GM21619 (cell line): Measurements from ENCODE around the gene B3GALT4.
"Not testable (repeated sequence)": the region's sequence is repeated elsewhere in the genome, so short reads cannot be mapped to it uniquely, and the experiment has no call there.

Experiments
- ATAC-seq: cut with Tn5 transposase; IDR thresholded peaks from one replicate; pipeline ENCODE4 v1.9.1; 2021; ENCODE audit not compliant: unreplicated experiment

B3GALT4 gene

GRCh38 chr6:33271468-33272274, 5.3 kb upstream of the B3GALT4 start, which contains the start of the genes RPS18 and VPS52:
Gene RPS18 (plus strand): TSS chr6:33272075. CDS start chr6:33272120, 45 bp downstream.
Gene VPS52 (minus strand): TSS chr6:33271876. CDS start chr6:33271675, 201 bp downstream.
- peak; percentile 70 for ATAC-seq

- no peak for ATAC-seq
These were observed 4.4 kb upstream of the B3GALT4 start for GRCh38 chr6:33272275-33273128.

GRCh38 chr6:33273129-33273923, 3.6 kb upstream of the B3GALT4 start:
- no peak for ATAC-seq

GRCh38 chr6:33273924-33274902, 2.7 kb upstream of the B3GALT4 start:
- ATAC-seq: no peak

- not testable (repeated sequence) for ATAC-seq
These were observed 935 bp upstream of the B3GALT4 start for GRCh38 chr6:33275795-33276580.

- ATAC-seq: no peak
These were observed 401 bp upstream of the B3GALT4 start for GRCh38 chr6:33276581-33276863.

- ATAC-seq: no peak
These were observed 904 bp downstream of the B3GALT4 start for GRCh38 chr6:33277663-33278391.

- no peak for ATAC-seq
These were observed 1.4 kb downstream of the B3GALT4 start for GRCh38 chr6:33278392-33278741.

- no peak for ATAC-seq
These were observed 1.9 kb downstream of the B3GALT4 start for GRCh38 chr6:33278810-33279209.

GRCh38 chr6:33279257-33279695, 2.4 kb downstream of the B3GALT4 start:
- ATAC-seq: no peak

- no peak for ATAC-seq
These were observed 3.1 kb downstream of the B3GALT4 start for GRCh38 chr6:33279971-33280511.

GRCh38 chr6:33280539-33280938, 3.6 kb downstream of the B3GALT4 start:
- ATAC-seq: no peak

- ATAC-seq: not testable (repeated sequence)
These were observed 8.3 kb downstream of the B3GALT4 start for GRCh38 chr6:33285214-33285613.

GRCh38 chr6:33286946-33287914, 10.3 kb downstream of the B3GALT4 start:
- no peak for ATAC-seq

- no peak for ATAC-seq
These were observed 11.4 kb downstream of the B3GALT4 start for GRCh38 chr6:33288141-33288920.
